Measurements from ENCODE around the gene RNASE4. TPM values are rescaled to one million over a fixed set of nuclear protein-coding genes. Genes with fewer than 3 reads are reported as not detected.

RNASE4 gene
- total RNA-seq = 1.2 TPM

GRCh38 chr14:20683891-20684661 lies at the start of gene RNASE4:
TSS of gene RNASE4 (plus strand) at chr14:20684560. CDS start at chr14:20699372, 14,812 bp downstream.

GRCh38 chr14:20641591-20641990 lies 42.8 kb upstream of the RNASE4 start, which contains the start of gene OR6S1:
TSS of gene OR6S1 (minus strand) at chr14:20641691. CDS start at chr14:20641691, 0 bp downstream.

GRCh38 chr14:20688167-20688839 lies 3.9 kb downstream of the RNASE4 start, which contains the start of gene ANG:
TSS of gene ANG (plus strand) at chr14:20688764. CDS start at chr14:20693565, 4,801 bp downstream.

GRCh38 chr14:20745571-20746358 lies 61.4 kb downstream of the RNASE4 start, which contains the start of gene EDDM3A:
TSS of gene EDDM3A (plus strand) at chr14:20745887. CDS start at chr14:20747581, 1,694 bp downstream.

Small RNA genes lying within 50 kb of the gene (small RNA-seq; reads per million reads assigned to genes)
- gene RF00019 = not detected

Other genes with a start within 250 kb of the RNASE4 start
- 0.23 TPM for gene KLHL33, start 248.4 kb upstream of the RNASE4 start, total RNA-seq
- gene OSGEP, start 229.7 kb upstream of the RNASE4 start, total RNA-seq = 32.8 TPM
- gene APEX1, start 229.3 kb upstream of the RNASE4 start, total RNA-seq = 53.3 TPM
- gene PIP4P1, start 223.1 kb upstream of the RNASE4 start, total RNA-seq = 29.5 TPM
- 12.7 TPM for gene PNP, start 215.2 kb upstream of the RNASE4 start, total RNA-seq
- not detected for gene RNASE10, start 179.0 kb upstream of the RNASE4 start, total RNA-seq
- not detected for gene RNASE9, start 123.5 kb upstream of the RNASE4 start, total RNA-seq
- gene RNASE11, start 96.6 kb upstream of the RNASE4 start, total RNA-seq = not detected
- not detected for gene RNASE12, start 93.2 kb upstream of the RNASE4 start, total RNA-seq
- not detected for gene OR6S1, start 42.9 kb upstream of the RNASE4 start, total RNA-seq
- gene ANG, start 4.2 kb downstream of the RNASE4 start, total RNA-seq = 0.92 TPM
- not detected for gene EDDM3A, start 61.3 kb downstream of the RNASE4 start, total RNA-seq
- gene EDDM3B, start 83.8 kb downstream of the RNASE4 start, total RNA-seq = not detected
- gene RNASE6, start 96.7 kb downstream of the RNASE4 start, total RNA-seq = 1.4 TPM
- gene RNASE1, start 118.3 kb downstream of the RNASE4 start, total RNA-seq = 13.1 TPM
- gene RNASE3, start 206.8 kb downstream of the RNASE4 start, total RNA-seq = not detected